Measurements from ENCODE around the gene BORCS5.

- TF ChIP-seq POLR2A (IDR thresholded peaks at IDR 0.05), result no peak
- TF ChIP-seq, protein P1, sequence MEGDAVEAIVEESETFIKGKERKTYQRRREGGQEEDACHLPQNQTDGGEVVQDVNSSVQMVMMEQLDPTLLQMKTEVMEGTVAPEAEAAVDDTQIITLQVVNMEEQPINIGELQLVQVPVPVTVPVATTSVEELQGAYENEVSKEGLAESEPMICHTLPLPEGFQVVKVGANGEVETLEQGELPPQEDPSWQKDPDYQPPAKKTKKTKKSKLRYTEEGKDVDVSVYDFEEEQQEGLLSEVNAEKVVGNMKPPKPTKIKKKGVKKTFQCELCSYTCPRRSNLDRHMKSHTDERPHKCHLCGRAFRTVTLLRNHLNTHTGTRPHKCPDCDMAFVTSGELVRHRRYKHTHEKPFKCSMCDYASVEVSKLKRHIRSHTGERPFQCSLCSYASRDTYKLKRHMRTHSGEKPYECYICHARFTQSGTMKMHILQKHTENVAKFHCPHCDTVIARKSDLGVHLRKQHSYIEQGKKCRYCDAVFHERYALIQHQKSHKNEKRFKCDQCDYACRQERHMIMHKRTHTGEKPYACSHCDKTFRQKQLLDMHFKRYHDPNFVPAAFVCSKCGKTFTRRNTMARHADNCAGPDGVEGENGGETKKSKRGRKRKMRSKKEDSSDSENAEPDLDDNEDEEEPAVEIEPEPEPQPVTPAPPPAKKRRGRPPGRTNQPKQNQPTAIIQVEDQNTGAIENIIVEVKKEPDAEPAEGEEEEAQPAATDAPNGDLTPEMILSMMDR (IDR thresholded peaks at IDR 0.05), result no peak
Observed at GRCh38 chr12:12440784-12441428, 84.0 kb downstream of the BORCS5 start.

Data from testis (tissue), 2 donors.